SK-N-SH treated with all-trans-retinoic acid at 6 μM for 48 hours (cell line): Measurements from ENCODE around the gene RRP1.

Source experiments
- ATAC-seq: fragments of 200-7000 bp; cut with Tn5 transposase; 3 replicates; pipeline ENCODE4 v1.9.1; 2020; ENCODE audit warnings: mild to moderate bottlenecking, moderate library complexity
- ARNTL ChIP-seq: fragments of 450-650 bp; formaldehyde crosslinking; IDR thresholded peaks from 2 replicates; pipeline ENCODE4 v1.5.0; 2020; ENCODE audit warnings: low read depth, mild to moderate bottlenecking, moderate library complexity, borderline replicate concordance
- BACH2 ChIP-seq: fragments of 250-450 bp; sonication (Bioruptor Pico); IDR thresholded peaks from 2 replicates; pipeline ENCODE4 v1.9.0; 2021; ENCODE audit warnings: mild to moderate bottlenecking, borderline replicate concordance
- CREB5 ChIP-seq: fragments of 250-450 bp; sonication (Bioruptor Pico); IDR thresholded peaks from 2 replicates; pipeline ENCODE4 v1.5.1; 2020; ENCODE audit warnings: low read depth, mild to moderate bottlenecking, moderate library complexity
- CSDC2 ChIP-seq: fragments of 250-450 bp; sonication (Bioruptor Pico); IDR thresholded peaks from 2 replicates; pipeline ENCODE4 v1.5.0; 2020; ENCODE audit warnings: mild to moderate bottlenecking, moderate library complexity
- GLIS3 ChIP-seq: fragments of 250-450 bp; sonication (Bioruptor Pico); IDR thresholded peaks from 2 replicates; pipeline ENCODE4 v1.5.0; 2020; ENCODE audit warnings: mild to moderate bottlenecking, moderate library complexity
- ISL1 ChIP-seq: fragments of 250-450 bp; sonication (Bioruptor Pico); IDR thresholded peaks from 2 replicates; pipeline ENCODE4 v2.1.2; 2022; ENCODE audit warnings: mild to moderate bottlenecking, moderate library complexity
- OSR1 ChIP-seq: fragments of 250-450 bp; sonication (Bioruptor Pico); IDR thresholded peaks from 2 replicates; pipeline ENCODE4 v1.8.0; 2022; ENCODE audit warnings: moderate library complexity, mild to moderate bottlenecking, inconsistent platforms
- PPARA ChIP-seq: fragments of 250-450 bp; sonication (Bioruptor Pico); IDR thresholded peaks from 2 replicates; pipeline ENCODE4 v1.5.0; 2020; ENCODE audit warnings: mild to moderate bottlenecking, borderline replicate concordance
- RARB ChIP-seq: fragments of 250-450 bp; sonication (Bioruptor Pico); IDR thresholded peaks from 2 replicates; pipeline ENCODE4 v1.8.0; 2021; ENCODE audit warnings: mild to moderate bottlenecking, moderate library complexity
- SNAI2 ChIP-seq: fragments of 250-450 bp; sonication (Bioruptor Pico); IDR thresholded peaks from 2 replicates; pipeline ENCODE4 v1.5.0; 2020; ENCODE audit warnings: mild to moderate bottlenecking, moderate library complexity
- TCF4 ChIP-seq: fragments of 250-450 bp; sonication (Bioruptor Pico); IDR thresholded peaks from 2 replicates; pipeline ENCODE4 v1.8.0; 2021; ENCODE audit warnings: mild to moderate bottlenecking, moderate library complexity, borderline replicate concordance
- TOX ChIP-seq: fragments of 250-450 bp; sonication (Bioruptor Pico); IDR thresholded peaks from 2 replicates; pipeline ENCODE4 v1.8.0; 2021; ENCODE audit warnings: mild to moderate bottlenecking, moderate library complexity, borderline replicate concordance
- ZC3H10 ChIP-seq: fragments of 250-450 bp; sonication (Bioruptor Pico); IDR thresholded peaks from 2 replicates; pipeline ENCODE4 v1.5.1; 2021; ENCODE audit warnings: mild to moderate bottlenecking, moderate library complexity
- ZFP3 ChIP-seq: fragments of 250-450 bp; sonication (Bioruptor Pico); IDR thresholded peaks from 2 replicates; pipeline ENCODE4 v1.5.0; 2020; ENCODE audit warnings: mild to moderate bottlenecking, moderate library complexity
- ZFP30 ChIP-seq: fragments of 450-650 bp; formaldehyde crosslinking; IDR thresholded peaks from 2 replicates; pipeline ENCODE4 v1.5.0; 2022; ENCODE audit warnings: mild to moderate bottlenecking, moderate library complexity
- ZNF565 ChIP-seq: fragments of 450-650 bp; formaldehyde crosslinking; conservative IDR thresholded peaks from 2 replicates; pipeline ENCODE4 v1.5.0; 2020; ENCODE audit warnings: low read depth, mild to moderate bottlenecking, moderate library complexity
- ZNF70 ChIP-seq: fragments of 450-650 bp; formaldehyde crosslinking; IDR thresholded peaks from 2 replicates; pipeline ENCODE4 v1.5.0; 2020; ENCODE audit warnings: mild to moderate bottlenecking, moderate library complexity
- ZNF8 ChIP-seq: fragments of 450-650 bp; formaldehyde crosslinking; IDR thresholded peaks from 2 replicates; pipeline ENCODE4 v1.5.0; 2020; ENCODE audit warnings: mild to moderate bottlenecking, moderate library complexity
- TF ChIP-seq, protein P1 (sequence below): fragments of 250-450 bp; sonication (Bioruptor Pico); IDR thresholded peaks from 2 replicates; pipeline ENCODE4 v1.8.0; 2021; ENCODE audit warnings: low read depth, mild to moderate bottlenecking, moderate library complexity, borderline replicate concordance
- TF ChIP-seq, protein P2 (sequence below): fragments of 250-450 bp; sonication (Bioruptor Pico); IDR thresholded peaks from 2 replicates; pipeline ENCODE4 v1.5.1; 2021; ENCODE audit warnings: mild to moderate bottlenecking, moderate library complexity
- TF ChIP-seq, protein P3 (sequence below): fragments of 250-450 bp; sonication (Bioruptor Pico); IDR thresholded peaks from 2 replicates; pipeline ENCODE4 v1.5.0; 2020; ENCODE audit warnings: mild to moderate bottlenecking, moderate library complexity

The RRP1 gene

DNA sequence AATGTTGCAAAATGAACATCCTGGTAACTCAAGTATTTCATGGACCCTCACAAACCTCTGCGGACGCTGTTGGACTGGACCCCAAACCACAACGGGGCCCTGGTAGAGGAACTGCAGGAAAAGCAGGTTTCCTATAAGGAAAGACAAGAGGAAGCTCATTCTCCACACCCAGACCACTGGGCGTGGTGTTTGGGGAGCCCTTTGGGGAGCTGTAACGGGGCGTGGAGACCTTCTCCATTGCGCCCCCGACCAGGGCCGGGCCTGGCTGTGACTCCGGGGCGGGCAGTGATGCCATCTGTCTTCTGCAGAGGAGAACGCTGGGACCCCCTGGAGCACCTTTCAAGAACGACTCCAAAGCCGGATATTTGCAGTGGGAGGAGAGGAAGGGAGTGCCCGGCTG, 45.7 kb downstream of the RRP1 start:
- no peak for TF ChIP-seq PPARA (CRISPR knock-in tag)
- TF ChIP-seq SNAI2 (CRISPR knock-in tag): no peak
- TF ChIP-seq RARB: no peak
- no peak for TF ChIP-seq ISL1 (CRISPR knock-in tag)

DNA sequence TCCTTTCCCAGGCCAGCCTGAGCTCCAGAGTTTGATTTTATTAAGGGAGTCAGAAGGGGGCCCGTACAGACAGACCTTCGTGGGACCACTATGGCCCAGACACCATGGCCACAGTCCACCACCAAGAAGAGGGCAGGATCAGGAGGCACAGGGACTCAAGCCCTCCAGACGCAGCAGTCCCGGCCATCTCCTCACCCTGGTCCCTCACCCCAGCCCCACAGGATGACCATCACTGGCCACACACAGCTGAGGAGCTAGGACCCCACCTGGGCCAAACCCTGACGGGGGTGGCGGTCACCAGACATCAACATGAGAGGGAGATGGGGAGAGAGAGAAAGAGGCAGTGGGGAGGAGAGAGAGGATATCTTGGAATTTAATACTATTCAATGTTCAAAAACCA, 46.5 kb downstream of the RRP1 start:
- TF ChIP-seq ARNTL (no peak), PPARA (CRISPR knock-in tag) (no peak), GLIS3 (CRISPR knock-in tag) (no peak), RARB (no peak), OSR1 (CRISPR knock-in tag) (no peak)
- ATAC-seq: no peak

More for the DNA sequence above, 45.7 kb downstream of the RRP1 start:
- ATAC-seq: no peak

GRCh38 chr21:43836616-43837015, 47.2 kb downstream of the RRP1 start:
- no peak for TF ChIP-seq ZC3H10 (CRISPR knock-in tag)
- no peak for TF ChIP-seq TOX (CRISPR knock-in tag)
- no peak for TF ChIP-seq ARNTL
- TF ChIP-seq, protein P1, sequence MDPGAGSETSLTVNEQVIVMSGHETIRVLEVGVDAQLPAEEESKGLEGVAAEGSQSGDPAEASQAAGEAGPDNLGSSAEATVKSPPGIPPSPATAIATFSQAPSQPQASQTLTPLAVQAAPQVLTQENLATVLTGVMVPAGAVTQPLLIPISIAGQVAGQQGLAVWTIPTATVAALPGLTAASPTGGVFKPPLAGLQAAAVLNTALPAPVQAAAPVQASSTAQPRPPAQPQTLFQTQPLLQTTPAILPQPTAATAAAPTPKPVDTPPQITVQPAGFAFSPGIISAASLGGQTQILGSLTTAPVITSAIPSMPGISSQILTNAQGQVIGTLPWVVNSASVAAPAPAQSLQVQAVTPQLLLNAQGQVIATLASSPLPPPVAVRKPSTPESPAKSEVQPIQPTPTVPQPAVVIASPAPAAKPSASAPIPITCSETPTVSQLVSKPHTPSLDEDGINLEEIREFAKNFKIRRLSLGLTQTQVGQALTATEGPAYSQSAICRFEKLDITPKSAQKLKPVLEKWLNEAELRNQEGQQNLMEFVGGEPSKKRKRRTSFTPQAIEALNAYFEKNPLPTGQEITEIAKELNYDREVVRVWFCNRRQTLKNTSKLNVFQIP (CRISPR knock-in tag): no peak
- no peak for TF ChIP-seq CREB5
- TF ChIP-seq, protein P2, sequence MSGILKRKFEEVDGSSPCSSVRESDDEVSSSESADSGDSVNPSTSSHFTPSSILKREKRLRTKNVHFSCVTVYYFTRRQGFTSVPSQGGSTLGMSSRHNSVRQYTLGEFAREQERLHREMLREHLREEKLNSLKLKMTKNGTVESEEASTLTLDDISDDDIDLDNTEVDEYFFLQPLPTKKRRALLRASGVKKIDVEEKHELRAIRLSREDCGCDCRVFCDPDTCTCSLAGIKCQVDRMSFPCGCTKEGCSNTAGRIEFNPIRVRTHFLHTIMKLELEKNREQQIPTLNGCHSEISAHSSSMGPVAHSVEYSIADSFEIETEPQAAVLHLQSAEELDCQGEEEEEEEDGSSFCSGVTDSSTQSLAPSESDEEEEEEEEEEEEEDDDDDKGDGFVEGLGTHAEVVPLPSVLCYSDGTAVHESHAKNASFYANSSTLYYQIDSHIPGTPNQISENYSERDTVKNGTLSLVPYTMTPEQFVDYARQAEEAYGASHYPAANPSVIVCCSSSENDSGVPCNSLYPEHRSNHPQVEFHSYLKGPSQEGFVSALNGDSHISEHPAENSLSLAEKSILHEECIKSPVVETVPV (CRISPR knock-in tag): no peak
- TF ChIP-seq ZFP30 (CRISPR knock-in tag): no peak
- TF ChIP-seq OSR1 (CRISPR knock-in tag): no peak
- no peak for TF ChIP-seq BACH2 (CRISPR knock-in tag)
- no peak for TF ChIP-seq ZFP3 (CRISPR knock-in tag)
- TF ChIP-seq ZNF70 (CRISPR knock-in tag): no peak
- no peak for TF ChIP-seq GLIS3 (CRISPR knock-in tag)
- TF ChIP-seq ZNF8 (CRISPR knock-in tag): no peak
- ATAC-seq: no peak

DNA sequence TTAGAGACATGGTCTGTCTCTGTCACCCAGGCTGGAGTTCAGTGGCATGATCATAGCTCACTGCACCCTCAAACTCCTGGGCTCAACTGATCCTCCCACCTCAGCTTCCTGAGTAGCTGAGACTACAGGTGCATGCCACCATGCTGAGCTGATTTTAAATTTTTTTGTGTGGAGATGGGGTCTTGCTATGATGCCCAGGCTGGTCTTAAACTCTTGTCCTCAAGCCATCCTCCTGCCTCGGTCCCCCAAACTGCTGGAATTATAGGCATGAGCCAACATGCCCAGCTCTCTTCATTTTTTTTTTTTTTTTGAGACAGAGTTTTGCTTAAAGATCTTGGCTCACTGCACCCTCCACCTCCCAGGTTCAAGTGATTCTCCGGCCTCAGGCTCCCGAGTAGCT, 50.9 kb downstream of the RRP1 start:
- TF ChIP-seq ZFP30 (CRISPR knock-in tag) (no peak), ZNF565 (CRISPR knock-in tag) (no peak), RARB (no peak), ZNF8 (CRISPR knock-in tag) (no peak), ZNF70 (CRISPR knock-in tag) (no peak), GLIS3 (CRISPR knock-in tag) (no peak), TCF4 (CRISPR knock-in tag) (no peak), TOX (CRISPR knock-in tag) (no peak), ZFP3 (CRISPR knock-in tag) (no peak), CSDC2 (CRISPR knock-in tag) (no peak), PPARA (CRISPR knock-in tag) (no peak), OSR1 (CRISPR knock-in tag) (no peak)
- TF ChIP-seq, protein P1 (CRISPR knock-in tag): no peak
- TF ChIP-seq, protein P3, sequence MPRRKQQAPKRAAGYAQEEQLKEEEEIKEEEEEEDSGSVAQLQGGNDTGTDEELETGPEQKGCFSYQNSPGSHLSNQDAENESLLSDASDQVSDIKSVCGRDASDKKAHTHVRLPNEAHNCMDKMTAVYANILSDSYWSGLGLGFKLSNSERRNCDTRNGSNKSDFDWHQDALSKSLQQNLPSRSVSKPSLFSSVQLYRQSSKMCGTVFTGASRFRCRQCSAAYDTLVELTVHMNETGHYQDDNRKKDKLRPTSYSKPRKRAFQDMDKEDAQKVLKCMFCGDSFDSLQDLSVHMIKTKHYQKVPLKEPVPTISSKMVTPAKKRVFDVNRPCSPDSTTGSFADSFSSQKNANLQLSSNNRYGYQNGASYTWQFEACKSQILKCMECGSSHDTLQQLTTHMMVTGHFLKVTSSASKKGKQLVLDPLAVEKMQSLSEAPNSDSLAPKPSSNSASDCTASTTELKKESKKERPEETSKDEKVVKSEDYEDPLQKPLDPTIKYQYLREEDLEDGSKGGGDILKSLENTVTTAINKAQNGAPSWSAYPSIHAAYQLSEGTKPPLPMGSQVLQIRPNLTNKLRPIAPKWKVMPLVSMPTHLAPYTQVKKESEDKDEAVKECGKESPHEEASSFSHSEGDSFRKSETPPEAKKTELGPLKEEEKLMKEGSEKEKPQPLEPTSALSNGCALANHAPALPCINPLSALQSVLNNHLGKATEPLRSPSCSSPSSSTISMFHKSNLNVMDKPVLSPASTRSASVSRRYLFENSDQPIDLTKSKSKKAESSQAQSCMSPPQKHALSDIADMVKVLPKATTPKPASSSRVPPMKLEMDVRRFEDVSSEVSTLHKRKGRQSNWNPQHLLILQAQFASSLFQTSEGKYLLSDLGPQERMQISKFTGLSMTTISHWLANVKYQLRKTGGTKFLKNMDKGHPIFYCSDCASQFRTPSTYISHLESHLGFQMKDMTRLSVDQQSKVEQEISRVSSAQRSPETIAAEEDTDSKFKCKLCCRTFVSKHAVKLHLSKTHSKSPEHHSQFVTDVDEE (CRISPR knock-in tag): no peak
- TF ChIP-seq, protein P2 (CRISPR knock-in tag): no peak
- ATAC-seq: no peak
